HG03097 (cell line): ENCODE data around the gene EIF3D.

ENCODE experiments used
- ATAC-seq: cut with Tn5 transposase; IDR thresholded peaks from one replicate; pipeline ENCODE4 v1.9.1; 2021; ENCODE audit not compliant: unreplicated experiment, low FRiP score

EIF3D gene

GRCh38 chr22:36467946-36468345 lies 61.0 kb downstream of the EIF3D start:
- no peak for ATAC-seq

DNA sequence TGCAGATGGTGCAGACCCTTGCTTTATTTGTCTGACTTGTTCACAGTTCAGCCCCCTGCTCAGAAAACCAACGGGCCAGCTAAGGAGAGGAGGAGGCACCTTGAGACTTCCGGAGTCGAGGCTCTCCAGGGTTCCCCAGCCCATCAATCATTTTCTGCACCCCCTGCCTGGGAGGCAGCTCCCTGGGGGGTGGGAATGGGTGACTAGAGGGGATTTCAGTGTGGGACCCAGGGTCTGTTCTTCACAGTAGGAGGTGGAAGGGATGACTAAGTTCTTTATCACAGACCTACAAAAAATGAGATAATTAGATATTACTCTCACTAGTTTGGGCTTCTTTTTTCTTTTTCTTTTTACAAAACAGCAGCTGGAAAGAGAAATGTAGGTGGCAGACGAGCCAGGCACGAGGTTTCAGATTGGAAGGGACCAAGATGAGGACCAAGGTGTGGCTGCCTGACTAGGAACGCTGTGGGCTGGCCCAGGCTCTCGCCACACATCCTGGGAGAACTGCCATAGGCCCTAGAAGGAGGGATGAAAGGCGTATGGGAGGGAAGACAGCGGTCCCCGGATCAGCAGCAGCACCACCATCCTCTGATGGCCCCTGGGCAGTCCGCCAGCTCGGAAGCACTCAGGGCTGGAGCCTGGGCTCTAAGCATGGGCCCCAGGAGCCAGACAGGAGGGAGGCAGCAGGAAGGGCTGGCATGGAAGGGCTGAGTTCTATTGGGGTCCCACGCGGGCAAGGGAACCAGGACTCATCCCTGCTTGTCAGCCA lies 61.7 kb downstream of the EIF3D start:
- no peak for ATAC-seq

- no peak for ATAC-seq
Measured at GRCh38 chr22:36466258-36466657, 62.7 kb downstream of the EIF3D start.

GRCh38 chr22:36465232-36466021 lies 63.5 kb downstream of the EIF3D start:
- no peak for ATAC-seq

- ATAC-seq, result no peak
Measured at GRCh38 chr22:36464715-36465231, 64.2 kb downstream of the EIF3D start.

DNA sequence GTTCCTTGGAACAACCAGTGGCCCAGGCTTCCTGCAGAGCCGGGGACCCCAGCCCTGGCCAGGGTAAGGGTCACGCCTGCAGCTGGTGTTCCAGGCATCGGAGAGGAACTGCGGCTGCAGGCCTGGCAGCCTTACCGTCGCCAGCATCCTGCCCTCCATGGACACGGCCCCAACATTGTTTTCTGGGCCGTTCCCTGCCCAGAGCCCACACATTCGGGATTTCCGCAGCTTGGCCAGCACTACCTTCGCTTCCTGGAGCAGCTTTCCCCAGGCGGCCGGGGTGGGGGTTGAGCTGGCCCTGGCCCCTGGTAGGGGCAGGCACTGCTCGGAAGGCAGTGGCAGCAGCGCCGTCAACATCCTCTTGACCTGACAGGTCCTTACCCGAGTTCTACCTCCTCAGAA lies 65.2 kb downstream of the EIF3D start:
- ATAC-seq, result no peak

- no peak for ATAC-seq
Measured at GRCh38 chr22:36461665-36462649, 67.0 kb downstream of the EIF3D start.
